ENCODE results near the gene PDSS1.
A peak's percentile ranks its signal among the peaks of the same experiment; 100 is the strongest.
"Not testable (repeated sequence)": the region's sequence is repeated elsewhere in the genome, so short reads cannot be mapped to it uniquely, and the experiment has no call there.

DNA sequence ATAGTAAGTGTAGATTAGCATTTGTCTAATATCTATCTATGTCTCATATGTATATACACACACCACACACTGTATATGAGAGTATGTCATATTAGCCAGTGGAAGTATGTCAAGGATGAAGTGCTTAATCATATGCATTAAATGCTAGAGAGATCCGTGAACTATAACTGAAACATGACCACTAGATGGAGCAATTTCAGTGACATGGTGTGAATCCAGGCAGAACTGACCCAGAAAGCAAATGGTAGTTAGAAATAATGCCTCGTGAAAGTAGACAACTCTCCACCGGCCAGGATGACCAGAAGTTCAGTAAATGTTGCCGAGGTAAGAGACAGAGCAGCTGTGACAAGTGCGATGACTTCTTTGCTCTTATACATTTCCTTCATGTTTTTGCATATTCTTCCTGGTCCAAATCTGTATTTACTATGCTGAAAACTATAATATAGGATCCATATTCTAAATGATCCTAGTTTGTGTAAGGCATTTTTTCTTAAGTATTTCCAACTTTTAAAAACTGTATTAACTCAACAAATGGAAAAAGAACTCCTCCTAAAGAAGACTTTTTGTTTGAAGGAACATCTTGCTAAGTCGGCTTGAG is 12.7 kb upstream of the PDSS1 start:
- not testable (repeated sequence) for TF ChIP-seq EZH2 (optimal IDR thresholded peaks at IDR 0.05; ENCODE audit: low read depth, low read length); EZH2phosphoT487 (IDR thresholded peaks at IDR 0.05; ENCODE audit: low read length)
- TF ChIP-seq, protein P1, sequence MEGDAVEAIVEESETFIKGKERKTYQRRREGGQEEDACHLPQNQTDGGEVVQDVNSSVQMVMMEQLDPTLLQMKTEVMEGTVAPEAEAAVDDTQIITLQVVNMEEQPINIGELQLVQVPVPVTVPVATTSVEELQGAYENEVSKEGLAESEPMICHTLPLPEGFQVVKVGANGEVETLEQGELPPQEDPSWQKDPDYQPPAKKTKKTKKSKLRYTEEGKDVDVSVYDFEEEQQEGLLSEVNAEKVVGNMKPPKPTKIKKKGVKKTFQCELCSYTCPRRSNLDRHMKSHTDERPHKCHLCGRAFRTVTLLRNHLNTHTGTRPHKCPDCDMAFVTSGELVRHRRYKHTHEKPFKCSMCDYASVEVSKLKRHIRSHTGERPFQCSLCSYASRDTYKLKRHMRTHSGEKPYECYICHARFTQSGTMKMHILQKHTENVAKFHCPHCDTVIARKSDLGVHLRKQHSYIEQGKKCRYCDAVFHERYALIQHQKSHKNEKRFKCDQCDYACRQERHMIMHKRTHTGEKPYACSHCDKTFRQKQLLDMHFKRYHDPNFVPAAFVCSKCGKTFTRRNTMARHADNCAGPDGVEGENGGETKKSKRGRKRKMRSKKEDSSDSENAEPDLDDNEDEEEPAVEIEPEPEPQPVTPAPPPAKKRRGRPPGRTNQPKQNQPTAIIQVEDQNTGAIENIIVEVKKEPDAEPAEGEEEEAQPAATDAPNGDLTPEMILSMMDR (IDR thresholded peaks at IDR 0.05; ENCODE audit: low read length), result peak; percentile 50

All from MM.1S (cell line).